DOHH2 (cell line): ENCODE results near the gene FOXK2.

ENCODE experiments used
- EZH2phosphoT487 ChIP-seq: fragments of 200-600 bp; sonication (generic); IDR thresholded peaks from 2 replicates; pipeline ENCODE4 v1.6.1; 2017; ENCODE audit warnings: borderline replicate concordance, mild to moderate bottlenecking, antibody characterized with exemption, low read length, moderate library complexity, mixed read lengths
- TF ChIP-seq, protein P1 (sequence below): fragments of 200-600 bp; sonication (generic); IDR thresholded peaks from one replicate; pipeline ENCODE4 v1.5.1; 2014; ENCODE audit warnings: antibody characterized with exemption, mild to moderate bottlenecking, low read depth, low read length; ENCODE audit not compliant: poor library complexity, severe bottlenecking

DNA sequence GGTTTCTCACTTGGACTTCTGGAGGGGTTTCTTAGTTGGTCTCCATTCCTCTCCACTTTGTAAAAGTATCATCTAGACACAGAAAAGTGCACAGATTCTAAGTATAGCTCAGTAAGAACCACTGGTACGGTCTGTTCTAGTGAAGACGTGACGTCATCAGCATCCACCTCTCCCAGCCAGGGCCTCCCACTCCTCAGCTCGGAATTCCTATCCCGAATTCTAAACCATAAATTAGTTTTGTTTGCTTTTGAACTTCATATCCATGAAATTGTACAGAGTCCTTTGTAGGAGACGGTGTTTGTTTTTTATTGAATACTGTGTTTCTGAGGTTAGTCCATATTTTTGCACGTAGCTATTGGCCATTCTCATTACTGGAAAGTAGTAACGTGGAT lies 25.5 kb downstream of the FOXK2 start:
- TF ChIP-seq, protein P1, sequence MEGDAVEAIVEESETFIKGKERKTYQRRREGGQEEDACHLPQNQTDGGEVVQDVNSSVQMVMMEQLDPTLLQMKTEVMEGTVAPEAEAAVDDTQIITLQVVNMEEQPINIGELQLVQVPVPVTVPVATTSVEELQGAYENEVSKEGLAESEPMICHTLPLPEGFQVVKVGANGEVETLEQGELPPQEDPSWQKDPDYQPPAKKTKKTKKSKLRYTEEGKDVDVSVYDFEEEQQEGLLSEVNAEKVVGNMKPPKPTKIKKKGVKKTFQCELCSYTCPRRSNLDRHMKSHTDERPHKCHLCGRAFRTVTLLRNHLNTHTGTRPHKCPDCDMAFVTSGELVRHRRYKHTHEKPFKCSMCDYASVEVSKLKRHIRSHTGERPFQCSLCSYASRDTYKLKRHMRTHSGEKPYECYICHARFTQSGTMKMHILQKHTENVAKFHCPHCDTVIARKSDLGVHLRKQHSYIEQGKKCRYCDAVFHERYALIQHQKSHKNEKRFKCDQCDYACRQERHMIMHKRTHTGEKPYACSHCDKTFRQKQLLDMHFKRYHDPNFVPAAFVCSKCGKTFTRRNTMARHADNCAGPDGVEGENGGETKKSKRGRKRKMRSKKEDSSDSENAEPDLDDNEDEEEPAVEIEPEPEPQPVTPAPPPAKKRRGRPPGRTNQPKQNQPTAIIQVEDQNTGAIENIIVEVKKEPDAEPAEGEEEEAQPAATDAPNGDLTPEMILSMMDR: no peak
- no peak for TF ChIP-seq EZH2phosphoT487
